ENCODE measurements around the gene FEV. TPM values are rescaled to one million over a fixed set of nuclear protein-coding genes. Genes with fewer than 3 reads are reported as not detected.

The FEV gene
- total RNA-seq, 4 donors from 2014 or later = not detected

DNA sequence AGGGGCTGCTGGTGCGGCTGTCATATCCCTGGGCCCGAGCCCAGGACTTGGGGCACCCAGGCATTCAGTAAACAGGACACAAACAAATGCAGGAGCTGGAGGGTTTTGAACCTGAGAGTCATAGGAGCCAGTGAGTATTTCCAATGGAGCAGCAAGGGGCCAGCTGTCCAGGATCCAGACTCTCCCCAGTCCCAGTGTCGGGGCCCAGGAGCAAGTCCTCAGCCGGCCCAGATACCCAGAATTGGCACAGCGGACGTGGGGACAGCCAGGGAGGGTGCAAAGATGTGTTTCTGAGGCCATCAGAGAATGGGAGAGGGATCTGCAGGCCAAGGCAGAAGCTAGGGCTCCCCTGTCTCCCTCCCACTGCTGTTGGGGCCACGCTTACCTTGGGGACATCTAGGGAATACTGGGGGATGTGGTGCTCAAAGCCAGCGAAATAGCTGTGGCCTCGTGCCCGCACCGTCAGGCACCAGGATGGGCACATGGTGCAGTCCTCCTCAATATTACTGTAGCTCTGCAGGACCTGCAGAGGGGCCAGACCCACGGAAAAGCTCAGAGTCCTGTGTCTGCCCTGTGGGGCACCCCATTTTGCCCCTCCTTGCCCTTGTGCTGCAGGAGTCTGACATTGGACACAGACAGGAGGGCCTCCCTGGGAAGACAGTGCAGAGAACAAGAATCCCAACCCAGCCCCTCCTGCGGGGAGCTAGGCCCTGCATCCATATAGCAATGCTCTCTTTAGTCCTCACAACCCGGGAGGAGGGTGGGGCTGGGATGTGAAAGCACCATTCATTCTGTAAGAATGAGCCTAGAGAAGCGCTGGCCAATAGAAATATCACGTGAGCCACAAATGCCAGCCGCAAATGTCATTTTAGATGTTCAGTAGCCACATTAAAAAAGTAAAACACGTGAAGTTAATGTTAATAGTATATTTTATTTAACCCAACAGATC lies 40.9 kb upstream of the FEV start:
- DNase-seq (ENCODE audit: low spot score in 2 of 2) = no peak
- Histone ChIP-seq H3K27ac (peak overlapping the region; percentile 45 to 75 (median 62)), H3K36me3 (no peaks in the 10 kb centered on the region), H3K27me3 (peaks cover 0 to 13% of the 10 kb centered on the region in 2 donors), H3K4me1 (peaks cover 0 to 21% (median 0%) of the 10 kb centered on the region in 4 donors), H3K9me3 (no peaks in the 10 kb centered on the region), H3K4me3 (no peak overlapping the region)
- TF ChIP-seq POLR2A (IDR thresholded peaks at IDR 0.05) (no peak), EP300 (IDR thresholded peaks at IDR 0.05) (peak in 1 of 2 donors; percentile 10)
- TF ChIP-seq, protein P1, sequence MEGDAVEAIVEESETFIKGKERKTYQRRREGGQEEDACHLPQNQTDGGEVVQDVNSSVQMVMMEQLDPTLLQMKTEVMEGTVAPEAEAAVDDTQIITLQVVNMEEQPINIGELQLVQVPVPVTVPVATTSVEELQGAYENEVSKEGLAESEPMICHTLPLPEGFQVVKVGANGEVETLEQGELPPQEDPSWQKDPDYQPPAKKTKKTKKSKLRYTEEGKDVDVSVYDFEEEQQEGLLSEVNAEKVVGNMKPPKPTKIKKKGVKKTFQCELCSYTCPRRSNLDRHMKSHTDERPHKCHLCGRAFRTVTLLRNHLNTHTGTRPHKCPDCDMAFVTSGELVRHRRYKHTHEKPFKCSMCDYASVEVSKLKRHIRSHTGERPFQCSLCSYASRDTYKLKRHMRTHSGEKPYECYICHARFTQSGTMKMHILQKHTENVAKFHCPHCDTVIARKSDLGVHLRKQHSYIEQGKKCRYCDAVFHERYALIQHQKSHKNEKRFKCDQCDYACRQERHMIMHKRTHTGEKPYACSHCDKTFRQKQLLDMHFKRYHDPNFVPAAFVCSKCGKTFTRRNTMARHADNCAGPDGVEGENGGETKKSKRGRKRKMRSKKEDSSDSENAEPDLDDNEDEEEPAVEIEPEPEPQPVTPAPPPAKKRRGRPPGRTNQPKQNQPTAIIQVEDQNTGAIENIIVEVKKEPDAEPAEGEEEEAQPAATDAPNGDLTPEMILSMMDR (IDR thresholded peaks at IDR 0.05) = no peak
- WGBS, 2 donors = 62 to 71% methylated on average over 18 of the region's 18 CpGs

DNA sequence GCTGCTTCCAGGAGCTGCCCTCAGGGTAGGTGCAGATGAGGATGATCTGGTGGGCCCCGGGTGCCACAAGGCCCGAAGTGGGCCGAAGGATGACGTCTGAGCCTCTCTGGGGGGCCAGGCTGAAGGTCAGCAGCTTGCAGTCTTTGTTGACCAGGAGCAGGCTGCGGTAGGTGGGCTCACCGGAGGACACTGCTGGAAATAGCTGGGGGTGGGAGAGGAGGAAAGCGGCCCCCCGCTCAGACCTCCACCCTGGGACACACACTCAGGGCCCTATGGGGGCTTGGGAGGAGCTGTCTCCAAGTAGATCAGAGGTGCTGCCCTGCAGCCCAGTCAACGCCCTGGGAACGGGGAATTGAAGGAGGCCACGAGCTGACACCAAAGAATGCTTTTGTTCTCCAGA lies 39.1 kb upstream of the FEV start:
- Histone ChIP-seq H3K27ac (no peak overlapping the region), H3K4me3 (no peak overlapping the region), H3K4me1 (peaks cover 0 to 21% (median 0%) of the 10 kb centered on the region in 4 donors), H3K9me3 (no peaks in the 10 kb centered on the region), H3K27me3 (peaks cover 0 to 7% of the 10 kb centered on the region in 2 donors), H3K36me3 (no peaks in the 10 kb centered on the region)
- TF ChIP-seq EP300 (IDR thresholded peaks at IDR 0.05) (no peak), POLR2A (IDR thresholded peaks at IDR 0.05) (no peak)
- TF ChIP-seq, protein P1 (IDR thresholded peaks at IDR 0.05) = no peak
- WGBS, 2 donors = 54 to 60% methylated on average over 10 to 11 of the region's 11 CpGs
- no peak for DNase-seq (ENCODE audit: low spot score in 2 of 2)

DNA sequence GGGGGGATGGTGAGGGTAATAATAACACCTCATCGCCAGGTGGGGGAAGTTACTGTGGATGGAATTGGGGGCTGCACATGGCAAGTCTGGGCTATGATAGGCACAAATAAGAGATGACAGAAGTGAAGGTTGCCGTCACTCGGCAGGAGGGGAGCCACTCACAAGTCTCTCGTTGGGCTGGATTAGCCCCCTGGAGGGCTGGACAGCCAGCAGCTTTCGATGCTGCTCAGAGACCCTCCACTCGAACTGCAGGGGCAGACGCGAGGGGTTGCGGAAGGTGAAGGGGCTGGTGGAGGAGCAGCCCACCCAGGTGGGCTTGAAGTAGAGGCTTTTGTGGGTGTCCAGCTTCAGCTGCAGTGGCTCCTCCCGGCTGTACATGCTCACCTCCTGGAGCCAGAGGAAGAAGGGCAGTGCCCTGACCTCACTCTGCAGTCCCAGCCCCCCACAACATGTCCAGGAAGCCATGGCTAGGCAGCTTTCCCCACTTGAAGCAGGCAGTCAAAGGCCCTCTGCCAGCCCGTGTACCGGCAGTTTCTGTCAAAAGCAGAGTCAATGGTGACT lies 38.1 kb upstream of the FEV start:
- Histone ChIP-seq H3K4me1 (peaks cover 0 to 21% (median 0%) of the 10 kb centered on the region in 4 donors), H3K4me3 (no peak overlapping the region), H3K9me3 (no peaks in the 10 kb centered on the region), H3K27me3 (peaks cover 0 to 12% of the 10 kb centered on the region in 2 donors), H3K27ac (no peak overlapping the region), H3K36me3 (no peaks in the 10 kb centered on the region)
- no peak for DNase-seq (ENCODE audit: low spot score in 2 of 2)
- TF ChIP-seq POLR2A (IDR thresholded peaks at IDR 0.05) = no peak
- TF ChIP-seq EP300 (IDR thresholded peaks at IDR 0.05) = no peak
- TF ChIP-seq, protein P1 (IDR thresholded peaks at IDR 0.05) = no peak
- 73 to 83% methylated on average over 12 of the region's 12 CpGs for WGBS, 2 donors

DNA sequence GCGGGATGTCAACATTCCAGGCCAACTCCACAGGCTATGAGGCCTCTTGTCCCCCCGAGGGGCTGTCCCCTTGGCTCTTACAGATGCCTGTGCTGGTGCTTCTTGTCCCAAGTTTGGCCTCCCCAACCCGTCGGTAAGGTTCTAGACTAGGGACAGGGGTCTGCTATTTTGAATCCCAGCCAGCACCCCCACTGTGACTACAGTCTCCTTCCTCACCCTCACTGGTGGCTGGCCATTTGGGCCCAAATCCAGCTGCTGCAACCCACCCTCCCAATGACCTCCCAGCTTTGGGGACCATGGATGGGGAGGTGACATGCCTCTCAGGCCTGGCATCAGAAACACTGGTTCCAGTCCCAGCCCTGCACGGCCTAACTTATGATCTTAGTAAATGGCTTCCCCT lies 37.6 kb upstream of the FEV start:
- no peak for DNase-seq (ENCODE audit: low spot score in 2 of 2)
- H3K27me3 ChIP-seq = peaks cover 0 to 12% of the 10 kb centered on the region in 2 donors
- TF ChIP-seq EP300 (IDR thresholded peaks at IDR 0.05) = no peak
- TF ChIP-seq, protein P1 (IDR thresholded peaks at IDR 0.05) = no peak
- no peak for TF ChIP-seq POLR2A (IDR thresholded peaks at IDR 0.05)
- peaks cover 0 to 21% (median 0%) of the 10 kb centered on the region in 4 donors for H3K4me1 ChIP-seq
- H3K4me3 ChIP-seq = no peak overlapping the region
- H3K36me3 ChIP-seq = no peaks in the 10 kb centered on the region
- 85 to 86% methylated on average over 5 of the region's 5 CpGs for WGBS, 2 donors
- H3K27ac ChIP-seq = no peak overlapping the region
- no peaks in the 10 kb centered on the region for H3K9me3 ChIP-seq

DNA sequence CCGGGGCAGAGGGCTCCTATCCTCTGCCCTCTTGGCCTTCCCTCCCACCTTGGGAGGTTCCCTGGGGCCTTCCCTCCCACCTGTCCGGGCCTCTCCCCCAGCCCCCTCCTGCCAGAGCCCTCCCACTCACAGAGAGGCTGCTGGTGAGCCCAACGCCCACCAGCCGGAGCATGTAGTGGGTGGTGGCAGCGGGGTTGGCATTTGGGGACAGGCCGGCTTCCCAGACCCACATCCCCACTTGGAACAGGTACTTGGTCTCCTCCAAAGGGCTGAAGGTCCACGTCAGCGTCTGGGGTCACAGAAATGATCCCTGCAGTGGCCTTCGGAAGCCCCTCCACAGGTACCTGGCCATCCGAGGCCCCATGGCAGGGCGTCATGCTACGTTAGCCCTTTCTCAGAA lies 37.1 kb upstream of the FEV start:
- 72 to 84% methylated on average over 12 of the region's 12 CpGs for WGBS, 2 donors
- Histone ChIP-seq H3K27ac (no peak overlapping the region), H3K4me1 (peaks cover 0 to 21% (median 0%) of the 10 kb centered on the region in 4 donors), H3K27me3 (peaks cover 0 to 12% of the 10 kb centered on the region in 2 donors), H3K4me3 (no peak overlapping the region), H3K36me3 (no peaks in the 10 kb centered on the region), H3K9me3 (no peaks in the 10 kb centered on the region)
- TF ChIP-seq POLR2A (IDR thresholded peaks at IDR 0.05) = no peak
- TF ChIP-seq, protein P1 (IDR thresholded peaks at IDR 0.05) = no peak
- no peak for TF ChIP-seq EP300 (IDR thresholded peaks at IDR 0.05)
- no peak for DNase-seq (ENCODE audit: low spot score in 2 of 2)
